K562 (cell line): ENCODE results near the gene CEP95. TPM values are rescaled to one million over a fixed set of nuclear protein-coding genes. Genes with fewer than 3 reads are reported as not detected.

Experiments
- ATAC-seq: fragments of 200-7000 bp; cut with Tn5 transposase; 3 replicates; pipeline ENCODE4 v1.9.1; 2020; ENCODE audit warnings: moderate library complexity
- BruUV-seq: library from RNA; stranded (reverse); fragments of 400-500 nt; replicated peaks from 2 replicates; lab custom pipeline; 2021; lab: Mats Ljungman, UMichigan
- CTCF ChIA-PET: fragments of 300-600 bp; formaldehyde crosslinking; extraction: SDS; loops from one replicate; lab custom pipeline; 2021; ENCODE audit warnings: low intra/inter-chr PET ratio; lab: Yijun Ruan, JAX
- POLR2A ChIA-PET: fragments of 300-600, 350-650 bp; sonication (Branson Sonifier 250); formaldehyde crosslinking; extraction: SDS; loops from one replicate; lab custom pipeline; 2021; ENCODE audit warnings: antibody characterized with exemption, inconsistent platforms; lab: Yijun Ruan, JAX
- DNase-seq, 4 experiments: peaks; one replicate each; pipeline versions ENCODE4 v3.0.0 to v3.0.0-alpha.2; 2011 to 2018; ENCODE audit warnings: low spot score in 3 of 4, mixed read lengths in 3 of 4; ENCODE audit errors: extremely low read depth in 1 of 4
- FAIRE-seq: peaks from 2 replicates; lab custom pipeline; 2011; peaks lifted over from hg19 to GRCh38; lab: Jason Lieb, UNC
- H2AFZ ChIP-seq: 2 replicates; pipeline ENCODE4 v1.6.0; 2011; ENCODE audit warnings: low read depth, low read length, control low read depth, inconsistent platforms
- H3K27ac ChIP-seq: fragments of 200-600 bp; 3 replicates; pipeline ENCODE4 v1.8.0; 2011; ENCODE audit warnings: low read depth, mild to moderate bottlenecking, control low read depth, inconsistent platforms, low read length, moderate library complexity, mixed read lengths; ENCODE audit errors: extremely low read depth
- H3K27me3 ChIP-seq, 2 experiments: fragments of 300-600 bp in 1 of 2; 2 replicates in 1 of 2; 3 replicates in 1 of 2; pipeline versions ENCODE4 v1.6.0 to v1.8.0; 2011; ENCODE audit warnings: inconsistent platforms in 2 of 2, low read length in 2 of 2, mild to moderate bottlenecking in 1 of 2, mixed read lengths in 1 of 2, moderate library complexity in 1 of 2; ENCODE audit not compliant: control insufficient read depth in 2 of 2, insufficient read depth in 2 of 2
- H3K36me3 ChIP-seq: fragments of 300-600 bp; 3 replicates; pipeline ENCODE4 v1.8.0; 2011; ENCODE audit warnings: mild to moderate bottlenecking, low read length, inconsistent platforms; ENCODE audit not compliant: control insufficient read depth, insufficient read depth
- H3K4me1 ChIP-seq, 2 experiments: fragments of 200-600 bp in 1 of 2; replicated peaks in 1 of 2; 2 replicates in 1 of 2; 3 replicates in 1 of 2; pipeline versions ENCODE4 v1.5.1 to v1.8.0; 2011; ENCODE audit warnings: inconsistent platforms in 2 of 2, low read length in 2 of 2, mild to moderate bottlenecking in 1 of 2, mixed read lengths in 1 of 2, moderate library complexity in 1 of 2; ENCODE audit not compliant: control insufficient read depth in 2 of 2, insufficient read depth in 2 of 2
- H3K4me2 ChIP-seq: 2 replicates; pipeline ENCODE4 v1.6.1; 2011; ENCODE audit warnings: low read length, control low read depth, inconsistent platforms, mixed read lengths; ENCODE audit not compliant: insufficient read depth
- H3K4me3 ChIP-seq: fragments of 200-600 bp; sonication (generic), shearing (Covaris generic); 2 replicates; pipeline ENCODE4 v1.5.1; 2016; ENCODE audit warnings: control low read depth, inconsistent platforms
- H3K79me2 ChIP-seq: fragments of 200-600 bp; 3 replicates; pipeline ENCODE4 v1.8.0; 2011; ENCODE audit warnings: low read length, inconsistent platforms; ENCODE audit not compliant: control insufficient read depth, insufficient read depth
- H3K9ac ChIP-seq, 2 experiments: 2 replicates each; pipeline versions ENCODE4 v1.6.0 to v1.6.1; 2011; ENCODE audit warnings: low read depth in 2 of 2, low read length in 2 of 2, control low read depth in 1 of 2, inconsistent platforms in 1 of 2, mild to moderate bottlenecking in 1 of 2, mixed read lengths in 1 of 2; ENCODE audit not compliant: insufficient read depth in 1 of 2
- H3K9me1 ChIP-seq: one replicate; pipeline ENCODE4 v1.6.0; 2011; ENCODE audit warnings: inconsistent platforms, mild to moderate bottlenecking, low read length, moderate library complexity; ENCODE audit not compliant: control insufficient read depth, insufficient read depth
- H3K9me3 ChIP-seq: replicated peaks from 2 replicates; pipeline ENCODE4 v1.5.1; 2011; ENCODE audit warnings: low read depth, low read length, inconsistent platforms; ENCODE audit not compliant: control insufficient read depth, insufficient read depth
- H4K20me1 ChIP-seq: replicated peaks from 2 replicates; pipeline ENCODE4 v1.6.1; 2011; ENCODE audit warnings: low read length, inconsistent platforms, mixed read lengths; ENCODE audit not compliant: control insufficient read depth, insufficient read depth
- C11orf30 ChIP-seq: fragments of 450-650 bp; IDR thresholded peaks from 2 replicates; pipeline ENCODE4 v1.6.1; 2016; ENCODE audit warnings: low read depth, mild to moderate bottlenecking
- CBX3 ChIP-seq, 2 experiments: IDR thresholded peaks; 1 replicate in 1 of 2; 2 replicates in 1 of 2; pipeline ENCODE4 v1.6.1; 2012; ENCODE audit warnings: inconsistent platforms in 2 of 2, low read length in 2 of 2, borderline replicate concordance in 1 of 2, control low read depth in 1 of 2
- CREB3 ChIP-seq: fragments of 450-650 bp; conservative IDR thresholded peaks from 2 replicates; pipeline ENCODE4 v1.6.1; 2016; ENCODE audit warnings: missing genetic modification characterization, low read depth, mild to moderate bottlenecking, missing compliant biosample characterization, moderate library complexity
- DMBX1 ChIP-seq: fragments of 250-450 bp; sonication (Bioruptor Pico); IDR thresholded peaks from 2 replicates; pipeline ENCODE4 v1.8.0; 2022; ENCODE audit warnings: inconsistent platforms, mild to moderate bottlenecking, moderate library complexity, borderline replicate concordance
- EP300 ChIP-seq: IDR thresholded peaks from 2 replicates; pipeline ENCODE4 v1.6.1; 2012; ENCODE audit warnings: low read length, improper control_type of control experiment
- ETV1 ChIP-seq: fragments of 450-650 bp; conservative IDR thresholded peaks from 2 replicates; pipeline ENCODE4 v1.6.1; 2016; ENCODE audit warnings: missing genetic modification characterization, control low read depth, low read depth, missing compliant biosample characterization
- FOXK2 ChIP-seq, 2 experiments: fragments of 450-650 bp; IDR thresholded peaks in 1 of 2; conservative IDR thresholded peaks in 1 of 2; 2 replicates each; pipeline ENCODE4 v1.6.1; 2016; ENCODE audit warnings: low read depth in 2 of 2, mild to moderate bottlenecking in 1 of 2
- FOXM1 ChIP-seq, 2 experiments: fragments of 450-650 bp in 1 of 2; sonication (generic) in 1 of 2; formaldehyde crosslinking in 1 of 2; IDR thresholded peaks; 2 replicates each; pipeline versions ENCODE4 v1.6.1 to v1.9.0; 2017 to 2022; ENCODE audit warnings: low read depth in 2 of 2, mild to moderate bottlenecking in 2 of 2, missing genetic modification reagents in 1 of 2, moderate library complexity in 1 of 2
- ILF3 ChIP-seq: fragments of 450-650 bp; IDR thresholded peaks from 2 replicates; pipeline ENCODE4 v1.6.1; 2018; ENCODE audit warnings: antibody characterized with exemption, mild to moderate bottlenecking, moderate library complexity, borderline replicate concordance
- JUN ChIP-seq, 2 experiments: sonication (generic) in 1 of 2; formaldehyde crosslinking in 1 of 2; IDR thresholded peaks; 2 replicates each; pipeline versions ENCODE4 v1.6.1 to v1.8.0; 2012 to 2022; ENCODE audit warnings: borderline replicate concordance in 2 of 2, mild to moderate bottlenecking in 2 of 2, improper control_type of control experiment in 1 of 2, low read depth in 1 of 2, low read length in 1 of 2, missing genetic modification reagents in 1 of 2
- MYC ChIP-seq, 2 experiments: fragments of 250-450 bp in 1 of 2; sonication (Bioruptor Pico) in 1 of 2; IDR thresholded peaks; 2 replicates each; pipeline versions ENCODE4 v1.5.1 to v1.6.1; 2012 to 2021; ENCODE audit warnings: low read depth in 2 of 2, borderline replicate concordance in 1 of 2, improper control_type of control experiment in 1 of 2, low read length in 1 of 2, mild to moderate bottlenecking in 1 of 2, moderate library complexity in 1 of 2
- NBN ChIP-seq: fragments of 450-650 bp; IDR thresholded peaks from 2 replicates; pipeline ENCODE4 v1.6.1; 2016; ENCODE audit warnings: low read depth, mild to moderate bottlenecking
- NCOA6 ChIP-seq: fragments of 450-650 bp; IDR thresholded peaks from 2 replicates; pipeline ENCODE4 v1.6.1; 2017; ENCODE audit warnings: mild to moderate bottlenecking
- RCOR1 ChIP-seq, 2 experiments: IDR thresholded peaks; 2 replicates each; pipeline ENCODE4 v1.6.1; 2012; ENCODE audit warnings: low read depth in 2 of 2, low read length in 2 of 2, borderline replicate concordance in 1 of 2, improper control_type of control experiment in 1 of 2
- RNF2 ChIP-seq: sonication (generic); IDR thresholded peaks from 2 replicates; pipeline ENCODE4 v1.6.1; 2016
- SETDB1 ChIP-seq: IDR thresholded peaks from one replicate; pipeline ENCODE4 v1.6.1; 2012; ENCODE audit warnings: low read length, control low read depth, inconsistent platforms
- SMARCE1 ChIP-seq: fragments of 450-650 bp; IDR thresholded peaks from 2 replicates; pipeline ENCODE4 v1.7.1; 2016; ENCODE audit warnings: mild to moderate bottlenecking
- STAG1 ChIP-seq: sonication (generic); formaldehyde crosslinking; IDR thresholded peaks from 2 replicates; pipeline ENCODE4 v1.5.0; 2020; ENCODE audit warnings: missing genetic modification reagents, borderline replicate concordance
- TCF7 ChIP-seq: sonication (generic); IDR thresholded peaks from 2 replicates; pipeline ENCODE4 v1.6.1; 2016; ENCODE audit warnings: antibody characterized with exemption, borderline replicate concordance
- WGBS: fragments of 100-300 bp; shearing (Covaris generic); methylation state at CpG from one replicate; pipeline ENCODE4 v1.1.6; 2016; ENCODE audit warnings: low coverage, mixed read lengths; ENCODE audit not compliant: insufficient coverage; ENCODE audit errors: missing lambda C conversion rate; 5-methylcytosine and 5-hydroxymethylcytosine counted together
- in situ Hi-C: fragments of 300-500 bp; cut with MboI; formaldehyde crosslinking; loops from 4 replicates; pipeline ENCODE4 v1.15.0; 2018; ENCODE audit warnings: inconsistent platforms, mixed read lengths
- intact Hi-C: fragments of 100-400 bp; cut with micrococcal nuclease; formaldehyde crosslinking; loops from 2 replicates; pipeline ENCODE4 v1.14.2; 2022
- polyA plus RNA-seq, 8 experiments: library from polyadenylated mRNA; depleted of rRNA in 4 of 8; stranded (reverse) in 5 of 8; unstranded in 3 of 8; fragments of >200 nt; fragmentation: Nextera tagmentation in 2 of 8; fragmentation: Illumina TruSeq in 1 of 8; extraction: Ambion mirVana in 2 of 8; extraction: Trizol in 1 of 8; gene quantifications; 2 replicates each; pipeline versions ENCODE4 v1.2.1 to v1.2.3, GENCODE V29; 2011 to 2014; ENCODE audit warnings: inconsistent platforms in 1 of 8, missing spikeins in 1 of 8
- total RNA-seq, 7 experiments: library from RNA; depleted of rRNA in 6 of 7; stranded (reverse); fragments of >200 nt in 6 of 7; fragmentation: Illumina TruSeq in 2 of 7; extraction: Trizol in 2 of 7; gene quantifications; 2 replicates each; pipeline versions ENCODE4 v1.2.1 to v1.2.3, GENCODE V29; 2011 to 2021; ENCODE audit warnings: low replicate concordance in 1 of 7

Gene CEP95
- total and polyA plus RNA-seq, 9 of the 15 experiments (the other 6 are each of a cell fraction or from before 2014, with no cell fraction given): 26.7 to 80.7 (median 56.9) TPM

- ChIA-PET CTCF (interaction anchor here (1.0 kb wide), 1 partner anchor 76 kb away, joined by 4 read pairs; no protein-coding TSS in a partner anchor), POLR2A (interaction anchor here (0.5 to 1.8 kb wide), 13 partner anchors 10 to 153 kb away, joined by 3 to 18 read pairs (median 4); partner anchors contain the start of genes CEP95 and DDX5)
- no peaks in the 10 kb centered on the region for H4K20me1 ChIP-seq
- peaks cover 7 to 20% of the 10 kb centered on the region in 2 experiments; a peak in 4 of 5 replicates for H3K4me1 ChIP-seq
- 6% methylated on average over 3 of the region's 3 CpGs for WGBS
- H3K9me1 ChIP-seq: no peaks in the 10 kb centered on the region
- H3K9me3 ChIP-seq: no peaks in the 10 kb centered on the region
- peaks cover 21% of the 10 kb centered on the region for H3K36me3 ChIP-seq
- FAIRE-seq (peak; percentile 69), DNase-seq (peak in 3 of 4 experiments; percentile 12 to 76 (median 53)), ATAC-seq (peak; percentile 93)
- BruUV-seq: TSS peak; percentile 36
- H3K4me2 ChIP-seq: peak overlapping the region; percentile 75
- intact Hi-C loops: no loop called here
- H3K4me3 ChIP-seq: no peak overlapping the region
- H3K9ac ChIP-seq: peak overlapping the region; percentile 75 to 86; a peak in 3 of 4 replicates
- in situ Hi-C loops: no loop called here
- peak overlapping the region; percentile 98 for H3K27ac ChIP-seq
- H3K27me3 ChIP-seq: no peaks in the 10 kb centered on the region
- no peaks in the 10 kb centered on the region for H3K79me2 ChIP-seq
- H2AFZ ChIP-seq: peak overlapping the region; percentile 94
- peak; percentile 72 for TF ChIP-seq FOXK2 (conservative IDR thresholded peaks at IDR 0.05 in 1 of 2, IDR thresholded peaks at IDR 0.05 in 1 of 2; ENCODE audit: low read depth in 2 of 2)
- TF ChIP-seq CBX3 (IDR thresholded peaks at IDR 0.05; ENCODE audit: borderline replicate concordance in 1 of 2, low read length in 2 of 2): 0 out of 3 replicates have a peak, but pooled peaks of 1 of the 2 experiments have one; percentile 40
- TF ChIP-seq MYC (IDR thresholded peaks at IDR 0.05; ENCODE audit: low read depth, low read length): peak; percentile 46; the same call in 1 of the 2 replicates
- TF ChIP-seq MYC (CRISPR knock-in tag; IDR thresholded peaks at IDR 0.05; ENCODE audit: borderline replicate concordance, low read depth): no peak
- TF ChIP-seq SMARCE1: peak; percentile 61
- peak; percentile 72 for TF ChIP-seq CREB3 (tag)
- no peak for TF ChIP-seq TCF7
- no peak for TF ChIP-seq ILF3
- TF ChIP-seq RNF2: peak; percentile 37; the same call in 1 of the 2 replicates
- TF ChIP-seq JUN (IDR thresholded peaks at IDR 0.05; ENCODE audit: borderline replicate concordance, low read depth, low read length): peak; percentile 66; the same call in 1 of the 2 replicates
- TF ChIP-seq JUN (CRISPR knock-in tag; IDR thresholded peaks at IDR 0.05; ENCODE audit: borderline replicate concordance): no peak
- TF ChIP-seq FOXM1 (IDR thresholded peaks at IDR 0.05; ENCODE audit: low read depth): 0 out of 2 replicates have a peak, but pooled peaks have one; percentile 14
- TF ChIP-seq FOXM1 (CRISPR knock-in tag; IDR thresholded peaks at IDR 0.05; ENCODE audit: low read depth): no peak
- 0 out of 2 replicates have a peak, but pooled peaks have one; percentile 44 for TF ChIP-seq NBN
- peak; percentile 60; the same call in 1 of the 2 replicates for TF ChIP-seq DMBX1 (CRISPR knock-in tag)
- peak; percentile 48 for TF ChIP-seq EP300
- TF ChIP-seq NCOA6: peak; percentile 50; the same call in 1 of the 2 replicates
- peak in 1 of 2 experiments; percentile 9; a peak in 1 of 4 replicates for TF ChIP-seq RCOR1 (IDR thresholded peaks at IDR 0.05; ENCODE audit: borderline replicate concordance in 1 of 2, low read depth in 2 of 2, low read length in 2 of 2)
- no peak for TF ChIP-seq SETDB1
- no peak for TF ChIP-seq STAG1
- peak; percentile 78 for TF ChIP-seq ETV1
- peak; percentile 76 for TF ChIP-seq C11orf30
Observed at GRCh38 chr17:64572682-64573154, 65.9 kb downstream of the CEP95 start.
